NCI-H2196 treated with DMSO at 0.1 percent for 48 hours (cell line): ENCODE measurements around the gene LIN54.
"Not testable (repeated sequence)": the region's sequence is repeated elsewhere in the genome, so short reads cannot be mapped to it uniquely, and the experiment has no call there.

Experiments used
- DNase-seq: peaks from one replicate; lab custom pipeline; 2025; ENCODE audit not compliant: unreplicated experiment; lab: John Stamatoyannopoulos, UW

Gene LIN54

GRCh38 chr4:83012687-83013419, 2.2 kb upstream of the LIN54 start:
- peak; percentile 80 for DNase-seq

DNA sequence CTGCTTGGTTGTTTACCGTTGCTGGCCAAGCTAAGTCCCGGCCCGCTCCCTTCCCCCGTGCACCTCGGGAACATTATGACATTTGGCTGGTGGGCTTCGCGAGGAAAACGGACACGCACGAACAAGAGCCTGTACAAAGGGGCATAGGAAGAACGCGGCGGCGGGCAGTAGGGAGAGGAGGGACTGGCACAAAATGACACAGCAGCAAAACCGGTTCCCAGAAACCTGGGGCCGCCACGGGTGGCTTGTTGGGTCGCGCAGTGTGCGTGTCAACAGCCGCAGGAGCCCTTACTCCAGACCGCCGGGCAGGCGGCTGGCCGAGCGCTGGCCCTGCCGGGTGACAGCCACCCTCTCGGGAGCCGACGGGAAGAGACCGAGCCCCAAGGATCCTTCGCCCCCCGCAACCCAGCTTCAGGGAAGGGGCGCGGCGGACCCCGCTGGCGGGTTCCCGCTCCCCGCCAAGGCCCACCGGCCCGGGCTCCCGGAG, 1.6 kb upstream of the LIN54 start:
- DNase-seq = no peak

GRCh38 chr4:83011689-83012199, 1.1 kb upstream of the LIN54 start:
- no peak for DNase-seq

DNA sequence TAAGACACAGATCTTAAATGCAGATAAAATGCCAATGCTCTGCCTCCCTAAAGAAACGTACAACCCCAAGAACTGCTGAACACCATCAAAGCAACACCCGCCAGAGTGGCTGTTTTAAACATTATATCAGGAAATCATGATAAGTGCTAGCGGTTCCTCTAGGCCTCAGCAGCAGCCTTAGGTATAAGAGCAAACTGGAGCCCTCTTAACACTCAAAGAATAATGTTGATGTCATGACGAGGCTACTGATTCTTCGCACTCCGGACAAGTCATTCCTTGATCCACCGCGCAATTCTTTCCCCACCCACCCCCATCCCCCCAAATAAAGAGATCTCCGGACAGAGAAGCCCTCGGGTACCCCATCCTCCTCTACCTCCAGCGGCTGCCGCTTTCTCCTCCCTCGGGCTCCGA, 507 bp downstream of the LIN54 start:
- DNase-seq = no peak

DNA sequence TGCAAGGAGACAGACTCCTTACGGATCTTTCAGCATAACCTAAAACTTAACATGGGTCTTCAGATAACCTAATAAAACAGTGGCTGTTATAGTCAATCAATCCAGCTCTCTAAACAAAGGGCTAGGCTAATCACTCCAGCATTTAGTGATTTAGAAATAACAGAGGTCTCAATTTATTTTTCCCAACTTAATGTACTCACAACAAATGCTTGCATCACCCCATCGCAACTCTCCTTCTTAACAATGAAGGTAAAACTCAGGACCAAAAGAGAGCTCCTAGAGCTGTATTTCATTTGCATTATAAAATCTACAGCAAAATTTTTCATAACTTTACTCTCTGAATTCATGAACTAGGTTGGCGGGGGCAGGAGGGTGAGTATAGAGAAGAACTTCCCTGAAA, 1.1 kb downstream of the LIN54 start:
- DNase-seq = no peak

DNA sequence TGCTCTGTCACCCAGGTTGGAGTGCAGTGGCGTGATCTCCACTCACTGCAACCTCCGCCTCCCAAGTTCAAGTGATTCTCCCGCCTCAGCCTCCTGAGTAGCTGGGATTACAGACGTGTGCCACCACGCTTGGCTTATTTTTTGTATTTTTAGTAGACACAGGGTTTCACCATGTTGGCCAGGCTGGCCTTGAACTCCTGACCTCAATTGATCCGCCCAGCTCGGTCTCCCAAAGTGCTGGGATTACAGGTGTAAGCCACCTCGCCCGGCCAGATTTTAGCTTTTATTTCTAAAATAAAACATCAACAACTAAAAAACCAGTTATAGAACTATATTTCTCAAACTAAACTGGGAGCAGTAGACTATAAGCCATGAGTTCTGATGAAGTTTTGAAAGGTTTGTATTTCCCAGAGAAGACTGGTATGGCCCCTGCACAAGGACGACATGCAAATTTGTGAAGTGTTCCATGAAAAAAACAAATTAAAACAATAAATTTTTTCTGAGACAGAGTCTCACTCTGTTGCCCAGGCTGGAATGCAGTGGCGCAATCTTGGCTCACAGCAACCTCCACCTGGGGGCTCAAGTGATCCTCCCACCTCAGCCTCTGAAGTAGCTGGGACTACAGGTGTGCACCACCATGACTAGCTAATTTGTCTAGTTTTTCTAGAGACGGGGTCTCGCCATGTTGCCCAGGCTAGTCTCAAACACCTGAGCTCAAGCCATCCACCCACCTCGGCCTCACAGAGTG, 7.4 kb downstream of the LIN54 start:
- DNase-seq = not testable (repeated sequence)

DNA sequence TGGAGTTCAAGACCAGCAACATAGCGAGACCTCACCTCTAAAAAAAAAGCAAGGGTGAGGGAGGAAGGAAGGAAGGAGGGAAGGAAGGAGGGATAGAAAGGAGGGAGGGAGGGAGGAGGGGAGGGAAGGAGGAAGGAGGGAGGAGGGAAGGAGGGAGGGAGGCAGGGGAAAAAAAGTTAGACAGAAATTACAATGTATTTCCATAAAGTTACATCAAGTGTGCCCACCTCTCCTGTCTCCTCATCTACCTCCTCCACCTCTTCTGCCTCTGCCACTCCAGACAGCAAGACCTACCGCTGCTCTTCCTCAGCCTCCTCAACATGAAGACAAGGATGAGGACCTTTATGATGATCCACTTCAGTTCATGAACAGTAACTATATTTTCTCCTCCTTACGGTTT, 8.3 kb downstream of the LIN54 start:
- DNase-seq = no peak

DNA sequence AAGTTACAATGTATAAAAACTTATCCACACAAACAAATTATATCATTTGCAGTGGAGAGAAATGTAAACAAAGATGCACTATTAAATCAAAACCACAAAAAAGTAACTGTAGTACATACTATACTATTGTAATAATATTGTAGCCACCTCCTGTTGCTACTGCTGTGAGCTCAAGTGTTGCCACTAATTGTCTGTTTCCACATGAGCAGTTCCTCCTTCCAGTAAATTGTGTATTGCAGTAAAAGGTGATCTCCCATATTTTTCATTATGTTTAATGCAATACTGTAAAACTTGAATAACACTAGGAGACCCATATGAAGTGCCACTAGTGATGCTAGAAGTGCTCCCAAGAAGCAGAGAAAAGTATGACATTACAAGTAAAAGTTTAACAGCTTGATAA, 11.7 kb downstream of the LIN54 start:
- DNase-seq = no peak

- no peak for DNase-seq
Measured at GRCh38 chr4:82994834-82995233, 15.8 kb downstream of the LIN54 start.

GRCh38 chr4:82989575-82990429, 20.8 kb downstream of the LIN54 start:
- no peak for DNase-seq

DNA sequence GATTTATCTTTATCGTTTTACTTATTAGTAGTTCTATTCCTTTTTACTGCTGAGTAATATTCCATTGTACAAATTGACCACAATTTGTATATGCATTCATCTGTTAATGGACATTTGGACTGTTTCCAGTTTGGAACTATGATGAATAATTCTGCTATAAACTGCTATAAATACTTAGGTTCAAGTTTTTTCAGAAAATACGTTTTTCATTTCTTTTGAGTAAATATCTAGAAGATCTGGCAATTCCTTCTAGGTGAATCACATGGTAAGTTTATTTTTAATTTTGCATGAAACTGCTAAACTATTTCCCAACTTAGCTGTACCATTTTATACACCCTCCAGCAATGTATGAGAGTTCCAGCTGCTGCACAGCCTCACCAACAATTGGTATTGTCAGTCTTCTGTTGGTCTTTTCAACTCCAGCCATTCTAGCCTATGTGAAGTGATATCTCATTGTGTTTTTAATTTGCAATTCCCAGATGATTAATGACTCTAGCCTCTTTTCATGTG, 22.2 kb downstream of the LIN54 start:
- DNase-seq = no peak

- DNase-seq = not testable (repeated sequence)
Measured at GRCh38 chr4:82987519-82987918, 23.1 kb downstream of the LIN54 start.

- no peak for DNase-seq
Measured at GRCh38 chr4:82984459-82984858, 26.2 kb downstream of the LIN54 start.

DNA sequence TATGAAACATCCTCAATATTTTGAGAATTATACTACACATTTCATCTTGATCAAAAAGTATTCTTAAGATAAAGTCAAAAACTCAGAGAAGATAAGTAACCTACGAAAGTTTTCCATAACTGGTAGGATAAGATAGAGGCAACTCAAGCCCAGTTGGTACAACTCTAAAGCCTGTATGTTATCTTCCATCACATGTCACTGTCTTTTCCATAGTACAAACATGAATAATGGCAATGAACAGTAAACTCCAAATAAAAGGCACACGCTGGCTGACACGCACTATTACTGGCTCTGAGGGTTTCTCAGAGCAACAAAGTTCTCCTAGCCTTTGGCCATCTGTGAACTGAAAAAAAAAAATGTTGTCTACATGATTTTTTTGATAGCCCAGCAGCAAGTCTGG, 27.2 kb downstream of the LIN54 start:
- DNase-seq = no peak

GRCh38 chr4:82981138-82981537, 29.5 kb downstream of the LIN54 start:
- no peak for DNase-seq

- DNase-seq = no peak
Measured at GRCh38 chr4:82975792-82976191, 34.8 kb downstream of the LIN54 start.

DNA sequence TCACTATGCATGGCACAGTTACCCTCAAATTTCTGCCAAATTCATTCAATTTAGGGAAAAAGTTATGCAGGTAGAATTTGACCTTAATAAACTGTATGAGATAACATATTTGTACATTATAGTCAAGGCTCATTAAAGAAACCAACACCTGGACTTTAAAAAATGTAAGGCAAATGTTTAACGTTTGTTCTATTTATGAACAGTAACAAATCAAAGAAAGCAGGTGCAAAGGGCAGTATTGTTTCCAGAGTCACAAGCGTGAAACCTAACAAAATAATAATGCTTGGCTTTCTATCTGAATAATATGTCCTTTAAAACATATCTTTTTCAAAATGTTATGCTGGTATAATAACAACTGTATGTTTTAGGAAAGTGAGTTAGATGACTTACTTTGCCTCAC, 41.2 kb downstream of the LIN54 start:
- DNase-seq = no peak

GRCh38 chr4:82968972-82969371, 41.7 kb downstream of the LIN54 start:
- no peak for DNase-seq

DNA sequence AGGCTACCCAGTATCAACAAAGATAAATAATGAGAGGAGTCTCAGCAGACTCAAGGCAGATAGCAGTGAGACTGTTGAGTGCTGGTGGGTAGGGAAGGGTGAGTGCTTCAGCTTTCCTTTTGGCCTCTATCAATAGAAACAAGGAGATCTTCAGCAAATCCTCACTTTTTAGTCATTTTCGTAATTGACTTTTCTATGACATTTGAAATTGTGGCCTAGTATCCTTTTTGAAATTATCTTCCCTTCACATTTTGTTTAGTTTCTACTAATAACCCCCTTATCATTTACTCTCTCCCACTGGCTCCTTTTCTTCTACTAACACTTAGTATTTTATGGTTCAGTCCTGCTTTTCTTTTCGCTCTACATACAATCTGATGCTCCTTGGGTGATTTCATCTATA, 44.9 kb downstream of the LIN54 start:
- DNase-seq = no peak

DNA sequence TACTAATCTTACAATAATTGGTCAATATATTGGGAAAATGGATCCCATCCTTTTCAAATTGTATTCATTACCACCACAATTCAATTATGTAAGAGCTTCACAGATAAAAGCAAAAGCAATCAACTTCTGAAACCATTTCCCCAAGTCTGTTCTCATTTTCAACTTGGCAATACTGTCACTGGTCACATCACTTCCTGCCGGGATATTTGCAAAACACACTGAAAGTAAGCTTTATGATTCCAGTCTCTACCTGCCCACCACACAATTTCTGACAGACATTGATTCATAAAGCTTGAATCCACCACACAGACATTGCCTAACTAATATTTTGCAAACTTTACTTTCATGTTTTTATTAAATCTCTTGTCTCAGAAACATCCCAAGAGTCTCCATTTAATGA, 53.6 kb downstream of the LIN54 start:
- DNase-seq = no peak

- DNase-seq = no peak
Measured at GRCh38 chr4:82954212-82954611, 56.4 kb downstream of the LIN54 start.
